NCI-H146 treated with DMSO at 0.1 percent for 48 hours (cell line): Measurements from ENCODE around the gene GRIN2A.

ENCODE experiments used
- DNase-seq: peaks from one replicate; lab custom pipeline; 2025; ENCODE audit not compliant: unreplicated experiment; lab: John Stamatoyannopoulos, UW

The GRIN2A gene

DNA sequence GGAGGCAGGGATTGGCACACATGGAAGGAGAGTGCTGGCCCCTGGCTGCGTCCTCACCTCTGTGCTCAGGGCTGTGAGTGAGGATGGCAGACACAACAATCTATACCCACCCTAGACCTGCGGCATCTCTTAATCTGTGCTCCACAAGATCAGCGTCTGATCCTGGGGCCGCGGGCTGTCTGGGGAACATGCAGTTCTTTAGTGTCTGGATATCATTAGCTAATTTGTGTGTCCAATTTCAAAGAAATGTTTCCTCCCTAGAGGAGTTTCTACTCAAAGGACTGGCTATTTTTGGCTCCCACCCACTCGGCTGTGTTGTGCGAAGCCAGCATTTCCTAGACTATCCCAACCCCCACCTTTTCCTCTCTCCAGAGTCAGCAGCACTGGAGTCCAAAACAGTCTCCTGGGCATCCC lies 93.8 kb downstream of the GRIN2A start:
- DNase-seq = no peak

DNA sequence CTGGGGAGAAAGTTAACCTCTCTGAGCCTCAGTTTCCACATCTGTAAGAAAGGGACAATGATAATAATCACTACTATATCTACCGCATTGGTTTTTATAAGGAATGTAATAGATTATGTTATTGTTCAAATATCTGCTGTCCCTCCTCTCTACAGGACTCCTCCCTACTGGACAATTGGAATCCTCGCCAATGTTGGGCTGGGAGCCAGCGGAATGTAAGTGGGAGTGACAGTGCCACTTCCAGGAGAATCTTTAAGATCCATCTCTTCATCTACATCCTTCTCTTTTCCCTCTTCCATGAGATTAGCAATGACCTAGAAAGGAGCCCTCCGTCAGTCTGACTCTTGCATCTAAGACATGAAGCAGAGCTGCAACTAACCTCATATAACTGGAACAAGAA lies 95.1 kb downstream of the GRIN2A start:
- no peak for DNase-seq

DNA sequence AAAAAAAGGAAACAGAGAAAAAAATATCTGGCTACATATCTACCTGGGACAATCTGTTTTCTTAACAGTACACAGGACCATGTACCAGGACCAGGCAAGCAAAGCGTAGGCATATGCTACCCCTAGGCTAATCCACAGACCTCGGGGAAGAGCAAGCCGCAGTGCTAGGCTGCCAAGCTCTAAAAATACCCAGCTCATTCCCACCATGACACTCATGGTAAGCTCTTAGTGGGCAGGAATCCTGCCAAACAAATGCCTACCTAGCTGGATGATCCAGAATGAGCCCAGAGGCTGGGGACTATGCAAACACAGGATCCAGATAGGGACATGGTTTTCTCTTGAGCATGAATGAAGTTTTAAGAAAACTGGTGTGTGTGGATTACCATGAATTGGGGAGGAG lies 95.6 kb downstream of the GRIN2A start:
- DNase-seq = no peak

DNA sequence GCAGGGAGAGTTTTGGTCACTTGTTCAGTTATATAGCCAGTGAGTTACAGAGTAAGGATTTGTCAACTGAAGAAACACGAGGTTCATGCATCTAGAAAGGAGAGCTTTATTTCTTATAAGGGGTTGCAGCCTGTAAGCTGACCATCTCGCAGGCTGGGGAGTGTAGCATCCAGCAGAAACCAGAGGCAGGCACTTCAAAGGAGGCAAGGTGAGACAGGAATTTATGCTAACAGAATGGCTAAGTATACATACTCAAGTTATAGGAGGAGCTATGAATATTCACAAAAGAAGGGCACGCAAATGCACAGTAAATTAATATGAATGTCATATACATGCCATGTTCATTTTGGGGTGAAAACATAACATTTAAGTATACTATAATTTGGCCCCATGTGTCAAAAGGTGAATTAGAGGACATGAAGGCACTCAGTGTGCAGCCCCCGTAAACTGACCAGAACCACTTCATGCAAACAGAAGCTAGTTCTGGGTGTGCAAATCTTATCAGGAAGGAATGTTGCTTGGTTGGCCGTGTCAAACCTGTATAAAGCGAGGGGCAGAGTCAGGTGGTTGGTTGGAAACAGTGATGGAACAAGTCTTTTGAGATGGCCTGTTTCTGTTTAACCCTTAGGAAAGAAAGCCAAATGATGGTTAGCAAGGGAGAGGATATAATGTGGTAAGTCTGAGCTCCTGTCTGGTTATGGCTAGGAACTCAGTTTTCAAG lies 97.0 kb downstream of the GRIN2A start:
- no peak for DNase-seq

DNA sequence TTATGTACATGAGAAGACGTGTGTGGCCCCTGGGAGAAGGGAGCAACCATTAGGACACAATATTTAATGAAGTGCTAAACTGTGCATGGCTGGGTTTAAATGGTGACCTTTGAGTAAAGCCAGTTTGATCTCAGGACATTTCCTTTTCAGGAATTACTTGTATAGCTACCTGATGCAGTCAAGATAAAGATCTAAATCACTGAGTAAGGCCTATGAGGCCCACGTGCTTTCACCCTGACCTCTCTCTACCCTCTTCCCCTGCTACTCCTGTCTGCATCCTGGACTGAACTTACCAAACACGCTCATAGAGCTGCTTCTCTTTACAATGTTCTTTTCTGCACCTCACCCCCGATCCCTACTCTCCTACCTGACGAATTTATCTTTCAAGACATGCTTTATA lies 98.9 kb downstream of the GRIN2A start:
- DNase-seq = no peak

DNA sequence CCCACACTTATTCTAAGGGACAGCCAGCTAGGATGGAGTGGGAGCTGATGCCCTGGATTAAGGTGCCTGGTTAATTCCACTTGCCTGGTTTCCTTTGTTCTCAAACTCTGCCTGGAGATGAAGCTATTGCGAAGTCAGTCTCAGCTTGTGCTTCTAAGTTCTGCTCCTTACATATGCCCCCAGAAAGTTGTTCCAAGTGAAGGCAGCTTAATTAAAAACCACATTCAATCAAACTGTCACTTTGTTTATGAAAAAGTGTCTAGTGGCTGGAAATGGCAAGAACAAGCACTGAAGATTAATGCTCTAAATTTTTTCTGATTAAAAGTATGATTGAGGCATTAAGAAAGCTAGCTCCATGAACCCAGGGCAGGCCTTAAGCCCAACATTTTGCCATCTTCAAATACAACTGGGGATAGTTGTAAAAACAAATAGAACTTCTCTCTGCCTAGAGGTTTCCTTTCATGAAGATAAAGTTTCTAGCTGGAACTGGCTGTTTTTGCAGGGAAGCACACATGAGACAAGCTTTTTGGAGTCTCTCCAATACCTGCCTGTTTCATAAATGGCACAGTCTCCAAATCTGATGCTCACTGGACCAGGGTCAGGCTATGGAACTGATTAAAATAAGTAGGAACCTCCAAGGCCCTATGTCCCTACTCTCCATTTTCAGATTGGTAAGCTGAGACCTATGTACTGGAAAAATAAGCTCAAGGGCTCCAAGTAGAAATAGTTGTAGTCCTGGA lies 100.9 kb downstream of the GRIN2A start:
- no peak for DNase-seq

DNA sequence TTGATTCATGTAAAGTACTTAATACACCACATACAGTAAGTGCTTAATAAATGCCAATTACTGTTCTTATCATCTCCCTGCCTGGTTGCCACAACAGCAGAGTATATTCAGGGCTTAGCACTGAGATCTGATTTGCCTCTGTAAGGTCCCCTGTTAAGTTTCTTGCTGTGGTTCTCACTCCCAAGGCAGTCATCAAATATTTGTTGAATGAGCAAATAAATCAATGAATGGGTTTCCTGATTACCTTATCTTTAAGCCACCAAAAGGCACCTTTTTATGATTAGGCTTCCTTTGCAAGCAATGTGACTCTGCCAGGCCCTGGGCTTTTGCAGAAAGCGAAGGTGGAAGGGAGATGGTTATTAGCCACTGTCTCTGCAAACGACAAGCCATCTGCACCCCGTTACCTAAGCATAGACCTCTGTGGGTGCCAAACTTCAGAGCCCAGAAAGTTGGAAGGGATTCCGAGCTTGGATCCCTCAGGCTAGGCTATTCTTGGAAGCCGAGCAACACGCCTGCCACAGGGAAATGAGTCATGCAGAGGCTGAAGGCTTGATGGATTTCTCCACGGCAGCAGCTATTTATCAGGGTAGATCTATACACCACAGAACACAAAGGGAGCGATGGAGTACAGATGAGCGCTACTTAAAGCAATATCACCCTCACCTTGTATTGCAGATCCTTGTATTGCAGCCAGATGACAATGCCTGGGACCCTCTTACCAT lies 102.0 kb downstream of the GRIN2A start:
- no peak for DNase-seq

DNA sequence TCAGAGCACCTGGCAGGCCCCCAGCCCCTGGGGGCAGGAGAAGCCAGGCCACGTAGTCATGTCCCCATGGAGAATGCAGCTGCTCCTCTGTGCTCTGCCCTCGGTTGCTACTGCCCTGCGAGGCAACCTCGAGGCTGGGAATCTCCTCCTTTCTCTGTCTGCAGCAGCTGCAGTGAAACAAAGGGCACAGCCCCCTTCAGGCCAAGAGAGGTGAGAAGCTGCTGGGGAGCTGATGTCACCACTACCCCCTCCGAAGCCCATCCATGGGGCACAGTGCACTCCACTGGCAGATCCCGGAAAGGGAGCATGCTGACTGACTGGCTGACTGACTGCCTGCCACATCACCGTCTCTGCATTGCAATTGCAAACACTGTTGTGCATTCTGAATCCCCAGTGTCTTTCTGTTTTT lies 103.7 kb downstream of the GRIN2A start:
- DNase-seq = no peak

DNA sequence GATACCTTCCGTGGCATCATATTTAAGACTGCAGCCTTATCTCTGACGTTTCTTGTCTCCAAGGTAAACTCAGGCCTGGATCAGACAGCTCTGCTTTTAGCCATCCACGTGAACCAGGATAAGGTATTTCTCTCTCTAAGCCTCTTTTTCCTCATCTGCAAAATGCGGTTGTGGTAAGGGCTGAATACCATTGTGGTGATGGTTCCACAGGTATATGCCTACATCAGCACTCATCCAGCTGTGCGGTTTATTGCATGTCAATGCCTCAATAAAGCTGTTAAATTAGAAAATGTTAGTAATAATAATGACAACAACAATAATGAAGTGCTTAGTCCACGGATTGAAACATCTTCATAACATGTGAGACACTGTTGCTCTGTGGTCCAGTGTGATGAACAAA lies 104.4 kb downstream of the GRIN2A start:
- DNase-seq = no peak

DNA sequence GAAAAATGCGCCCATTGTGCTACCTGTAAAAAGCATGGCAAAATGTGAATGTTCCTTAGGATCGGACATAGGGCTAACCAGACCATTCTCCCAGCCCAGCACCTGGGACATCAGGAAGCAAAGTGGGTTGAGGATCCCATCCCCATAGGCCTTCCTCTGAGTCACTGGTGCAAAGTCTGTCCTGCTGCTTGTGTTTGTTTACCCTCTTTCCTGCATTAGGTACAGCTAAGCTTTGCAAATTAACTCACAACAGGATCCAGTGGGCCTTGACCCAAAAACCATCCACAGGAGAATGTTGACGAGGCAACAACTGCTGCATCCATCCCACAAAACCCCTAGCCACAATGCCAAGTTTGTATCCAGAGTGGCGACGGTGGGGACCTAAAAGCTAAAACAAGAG lies 106.2 kb downstream of the GRIN2A start:
- DNase-seq = no peak

DNA sequence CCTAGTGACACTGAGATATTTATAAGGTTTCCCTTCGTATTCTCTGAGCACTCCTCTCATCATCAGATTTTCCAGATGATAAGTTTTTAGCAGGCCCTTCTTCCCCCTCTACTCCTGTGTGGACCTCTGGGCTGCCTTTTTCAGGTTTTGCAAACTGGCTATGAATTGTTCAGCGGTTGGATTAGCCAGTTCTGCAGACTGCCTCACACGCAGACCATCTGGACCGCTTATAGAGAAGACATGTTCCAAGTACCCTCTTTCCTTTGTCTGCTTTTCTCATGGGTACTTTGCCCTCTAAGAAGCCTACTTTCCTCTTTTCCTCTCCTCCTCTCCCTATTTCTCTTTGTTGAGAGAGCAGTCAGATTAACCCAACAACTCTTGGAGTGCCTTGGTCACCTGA lies 111.6 kb downstream of the GRIN2A start:
- no peak for DNase-seq

DNA sequence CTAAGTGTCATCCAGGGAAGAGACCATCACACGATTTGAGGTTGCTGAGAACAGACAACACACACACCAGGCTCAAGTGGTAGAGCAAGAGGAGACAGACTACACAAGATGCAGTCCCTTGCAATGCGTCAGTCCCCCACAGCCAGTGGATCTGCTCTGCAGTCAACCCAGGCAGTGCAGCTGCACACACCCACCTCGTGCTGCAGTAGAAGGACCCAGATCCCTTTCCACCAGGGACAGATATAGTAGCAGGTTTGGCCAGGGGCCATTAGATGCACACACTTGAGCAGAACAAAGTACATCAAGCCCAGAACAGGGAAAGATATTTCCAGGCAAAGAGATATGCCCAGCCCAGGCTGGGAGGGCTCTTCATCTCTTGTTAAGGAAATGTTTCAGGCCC lies 112.9 kb downstream of the GRIN2A start:
- no peak for DNase-seq

DNA sequence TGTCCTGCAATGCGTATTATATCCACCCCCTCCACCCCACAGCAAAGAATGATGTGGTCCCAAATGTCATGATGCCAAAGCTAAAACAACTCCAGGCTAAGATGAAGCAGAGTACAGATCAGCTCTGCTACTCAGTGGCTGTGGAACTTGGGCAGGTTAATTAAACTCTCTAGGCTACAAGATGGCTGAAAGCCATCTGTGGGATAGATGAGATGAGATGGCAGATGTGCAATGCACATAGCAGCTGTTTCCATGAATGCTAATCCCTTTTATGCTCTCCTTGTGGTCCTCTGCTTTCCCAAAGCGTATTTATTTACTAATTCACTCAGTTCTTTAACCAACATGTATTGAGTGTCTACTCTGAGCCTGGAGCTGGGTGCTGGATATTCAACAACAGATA lies 114.4 kb downstream of the GRIN2A start:
- no peak for DNase-seq

DNA sequence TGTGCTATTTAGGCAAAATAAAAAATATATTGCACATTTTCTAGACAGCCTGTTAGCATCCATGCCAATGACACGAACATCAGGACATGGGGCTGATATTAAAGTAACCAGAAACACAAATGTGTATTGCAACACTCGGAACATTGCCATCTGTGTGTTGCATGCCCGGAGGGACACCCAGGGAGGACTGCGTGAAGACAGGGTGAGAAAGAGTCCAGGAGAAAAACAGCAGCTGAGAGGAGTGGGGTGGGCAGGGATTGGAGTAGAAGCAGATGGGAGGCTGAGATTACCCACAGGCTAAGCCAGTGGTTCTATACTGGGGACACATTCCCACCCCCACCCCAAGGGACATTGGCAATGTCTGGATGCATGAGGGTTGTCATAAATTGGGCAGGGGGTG lies 114.8 kb downstream of the GRIN2A start:
- no peak for DNase-seq

DNA sequence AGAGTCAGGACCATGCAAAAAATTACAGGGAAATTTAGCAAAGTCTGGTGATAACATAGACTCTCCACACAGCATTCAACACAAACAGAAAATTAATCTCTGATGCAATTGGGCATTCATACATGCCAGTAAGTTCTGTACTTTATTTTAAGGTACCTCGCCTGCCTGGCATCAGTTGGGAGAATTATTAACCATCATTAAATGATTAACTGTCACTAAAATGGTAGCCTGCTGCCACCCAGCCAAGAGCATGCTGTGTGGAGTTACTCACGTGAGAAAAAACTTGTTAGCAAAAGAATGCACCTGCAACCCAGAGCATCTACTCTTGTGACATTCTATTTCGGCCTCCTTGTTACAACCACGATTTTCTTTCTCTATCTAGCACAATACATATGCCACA lies 117.2 kb downstream of the GRIN2A start:
- no peak for DNase-seq

DNA sequence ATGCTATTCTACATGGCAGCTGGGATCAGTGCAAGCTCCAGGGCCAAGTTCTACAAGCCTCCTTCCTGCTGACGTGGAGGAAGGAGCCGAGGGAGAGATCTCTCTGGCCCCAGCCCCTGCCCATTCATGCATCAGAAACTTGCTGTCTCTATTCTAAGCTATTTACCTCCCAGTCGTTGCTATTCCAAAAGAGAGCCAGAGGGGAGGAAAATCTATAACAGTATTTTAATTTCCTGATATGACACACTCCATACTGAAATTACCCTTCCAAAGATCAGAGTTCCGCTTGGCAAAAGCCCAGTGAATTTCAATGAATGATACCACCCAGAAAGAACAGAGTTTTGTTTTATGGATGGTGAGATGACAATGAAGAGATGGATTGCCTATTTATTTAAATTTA lies 133.4 kb downstream of the GRIN2A start:
- DNase-seq = no peak

DNA sequence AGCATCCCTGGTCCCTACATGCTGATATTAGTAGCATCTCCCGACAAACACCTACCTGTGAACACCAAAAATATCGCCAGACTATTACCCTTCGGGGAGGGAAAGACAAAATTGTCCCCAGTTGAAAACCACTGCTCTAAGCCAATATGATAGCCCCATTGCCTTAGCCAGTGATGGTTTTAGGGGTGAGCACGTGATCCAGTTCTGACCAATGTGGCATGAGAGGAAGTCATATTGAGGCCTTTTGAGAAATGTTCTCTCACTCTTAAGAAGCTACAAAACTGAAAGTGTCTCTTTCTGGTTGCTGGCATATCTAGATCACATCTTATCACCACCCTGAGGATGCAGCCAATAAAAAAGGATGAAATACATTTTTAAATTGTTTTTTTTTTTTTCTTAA lies 136.3 kb downstream of the GRIN2A start:
- no peak for DNase-seq

DNA sequence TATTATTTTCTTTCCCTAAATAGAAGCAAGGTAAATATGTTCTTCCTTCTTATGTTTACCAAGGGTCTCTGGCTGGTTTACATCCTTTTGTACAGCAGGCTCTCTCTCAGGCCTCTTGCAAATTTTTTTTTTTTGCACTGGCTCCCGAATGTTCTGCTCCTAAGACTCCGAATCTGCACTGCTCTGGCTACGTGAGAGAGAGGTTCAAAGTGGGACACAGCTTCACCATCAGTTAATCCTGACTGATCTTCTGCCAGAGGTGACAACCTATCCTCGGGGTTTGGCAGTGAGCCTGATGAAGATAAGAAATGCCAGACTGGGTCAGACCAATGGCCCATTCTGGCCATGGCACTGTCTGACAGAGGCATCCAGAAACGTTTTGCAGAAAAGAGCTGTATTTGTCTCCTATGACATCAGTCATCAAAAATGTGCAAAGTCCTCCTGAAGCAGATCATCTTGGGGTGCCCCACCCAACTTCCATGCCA lies 136.9 kb downstream of the GRIN2A start:
- DNase-seq = no peak

DNA sequence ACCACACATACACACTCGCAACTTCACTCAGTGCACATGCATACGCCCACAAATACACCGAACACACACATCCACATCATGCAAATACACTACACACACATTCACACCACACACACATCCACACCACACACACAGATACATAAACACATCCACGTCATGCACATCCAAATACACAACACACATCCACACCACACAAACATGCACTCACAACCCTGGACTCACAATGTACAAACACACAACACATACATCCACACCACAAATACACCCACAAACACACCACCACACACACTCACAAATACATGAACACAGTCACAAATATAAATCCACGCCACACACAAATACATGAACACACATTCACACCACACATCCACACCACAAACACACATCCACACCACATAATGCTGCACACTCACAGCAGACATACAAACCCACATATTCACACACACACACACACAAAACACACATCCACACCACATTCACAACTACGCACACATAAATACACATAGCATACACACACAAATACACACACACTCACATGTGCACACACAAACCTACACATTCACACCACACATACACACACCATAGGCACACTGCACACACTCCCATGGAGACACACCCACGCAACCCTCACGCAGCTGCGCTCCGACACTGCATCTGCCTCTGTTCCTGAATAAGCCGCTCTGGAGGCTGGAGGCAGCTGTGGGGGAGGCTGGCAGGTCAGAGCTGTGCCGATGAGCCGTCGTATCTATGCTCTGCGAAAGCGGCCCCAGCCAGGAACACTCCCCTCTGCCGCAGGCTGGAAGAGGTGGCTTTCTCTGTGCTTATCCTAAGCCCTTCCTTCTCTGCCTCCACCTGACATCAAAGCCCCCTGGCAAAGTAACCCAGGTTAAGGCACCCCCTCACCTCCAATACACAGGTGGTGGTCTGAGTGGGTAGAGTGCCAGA lies 141.8 kb downstream of the GRIN2A start:
- no peak for DNase-seq

DNA sequence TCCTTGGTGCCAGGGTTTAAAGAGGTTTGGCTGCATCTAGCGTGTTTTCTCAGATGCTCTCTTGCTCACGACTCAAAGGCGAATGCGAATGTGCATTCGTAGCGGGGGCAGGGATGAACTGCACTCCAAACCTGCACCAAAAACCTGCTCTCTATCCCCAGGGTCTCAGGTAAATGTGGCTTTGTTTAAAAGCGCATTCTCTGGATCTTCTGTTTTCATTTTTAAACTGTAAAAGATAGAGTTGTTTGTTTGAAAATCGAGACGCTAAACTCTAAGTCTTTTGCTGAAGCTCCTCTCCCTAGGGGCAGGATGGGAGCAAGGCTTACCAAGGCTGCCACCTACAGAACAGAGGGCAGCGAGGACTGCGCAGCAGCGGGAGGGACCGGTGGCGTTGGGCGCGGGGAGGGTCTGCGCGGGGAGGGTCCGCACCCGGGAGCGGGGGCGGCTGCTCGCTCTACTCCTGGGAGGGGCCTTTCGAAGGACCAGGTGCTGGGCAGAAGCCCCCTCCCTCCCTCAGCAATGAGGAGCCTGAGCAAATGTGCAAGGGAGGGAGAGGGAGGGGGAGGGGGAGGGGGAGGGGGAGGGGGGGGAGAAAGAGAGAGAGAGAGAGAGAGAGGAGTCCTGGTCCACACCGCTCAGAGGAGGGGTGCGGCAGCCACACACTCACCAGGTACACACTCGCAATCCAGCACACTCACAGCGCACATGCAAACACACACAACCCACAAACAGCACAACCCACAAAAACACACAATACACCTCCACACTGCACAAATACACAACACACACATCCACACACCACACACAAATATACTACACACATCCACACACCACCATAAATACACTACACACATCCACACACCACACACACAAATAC lies 142.8 kb downstream of the GRIN2A start:
- no peak for DNase-seq
